Upper lobe of left lung (tissue), 4 donors: ENCODE results near the gene DENND5A.

Experiments used
- CTCF ChIP-seq, 6 experiments: fragments of 450-650 bp in 4 of 6; fragments of 200-600 bp in 2 of 6; sonication (generic) in 2 of 6; IDR thresholded peaks; one replicate each; pipeline ENCODE4 v1.5.1; 2016 to 2019; ENCODE audit warnings: antibody characterized with exemption in 6 of 6
- POLR2A ChIP-seq, 4 donors: fragments of 450-650 bp; IDR thresholded peaks; one replicate each; pipeline ENCODE4 v1.5.1; 2016 to 2017; ENCODE audit warnings: antibody characterized with exemption in 4 of 4, mild to moderate bottlenecking in 2 of 4
- POLR2AphosphoS5 ChIP-seq, 2 donors: sonication (generic); formaldehyde crosslinking; IDR thresholded peaks; one replicate each; pipeline ENCODE4 v1.5.1; 2017; ENCODE audit warnings: antibody characterized with exemption in 2 of 2

- TF ChIP-seq POLR2AphosphoS5 (IDR thresholded peaks at IDR 0.05) (no peak), CTCF (IDR thresholded peaks at IDR 0.05) (no peak), POLR2A (IDR thresholded peaks at IDR 0.05) (no peak)
Measured at GRCh38 chr11:9139628-9140357, 125.4 kb downstream of the DENND5A start.
